HCT116 (cell line): ENCODE measurements around the gene NINJ2. TPM values are rescaled to one million over a fixed set of nuclear protein-coding genes. Genes with fewer than 3 reads are reported as not detected.

Source experiments
- ATAC-seq: fragments of 200-7000 bp; cut with Tn5 transposase; 2 replicates; pipeline ENCODE4 v1.9.1; 2020; ENCODE audit warnings: mild to moderate bottlenecking, moderate library complexity
- BruUV-seq: library from RNA; stranded (reverse); fragments of 400-500 nt; replicated peaks from 2 replicates; lab custom pipeline; 2021; lab: Mats Ljungman, UMichigan
- CTCF ChIA-PET: fragments of 300-600 bp; sonication (Branson Sonifier 250); formaldehyde crosslinking; loops from one replicate; lab custom pipeline; 2021; ENCODE audit warnings: antibody characterized with exemption; lab: Charles Lee
- POLR2A ChIA-PET: fragments of 300-600, 350-600 bp; sonication (Branson Sonifier 250); formaldehyde crosslinking; loops from one replicate; lab custom pipeline; 2021; ENCODE audit warnings: antibody characterized with exemption; lab: Charles Lee
- RAD21 ChIA-PET, 2 experiments: fragments of 300-600 bp; sonication (Branson Sonifier 250); formaldehyde crosslinking; loops; one replicate each; lab custom pipeline; 2023; ENCODE audit warnings: low total read pairs in 2 of 2; ENCODE audit not compliant: uncharacterized antibody in 2 of 2, unreplicated experiment in 2 of 2, low non-redundant PET in 1 of 2; lab: Charles Lee
- DNase-seq: peaks from one replicate; pipeline ENCODE4 v3.0.0-alpha.2; 2010; ENCODE audit warnings: low read depth, low spot score
- H2AFZ ChIP-seq: fragments of 200-600 bp; shearing (Covaris generic), sonication (generic); 2 replicates; pipeline ENCODE4 v1.6.1; 2017; ENCODE audit warnings: low read depth, mixed run types, mixed read lengths, antibody characterized with exemption, low read length; ENCODE audit not compliant: poor library complexity, severe bottlenecking
- H3K27ac ChIP-seq: 2 replicates; pipeline ENCODE4 v1.5.1; 2012; ENCODE audit warnings: low read depth, low read length
- H3K27me3 ChIP-seq: fragments of 200-600 bp; sonication (generic); 2 replicates; pipeline ENCODE4 v1.6.1; 2016; ENCODE audit warnings: mixed run types, low read length, mixed read lengths; ENCODE audit not compliant: insufficient read depth
- H3K36me3 ChIP-seq, 2 experiments: fragments of 200-500 bp in 1 of 2; fragments of 200-600 bp in 1 of 2; sonication (Bioruptor generic) in 1 of 2; sonication (generic) in 1 of 2; 2 replicates each; pipeline versions ENCODE4 v1.5.1 to v1.6.1; 2014 to 2016; ENCODE audit warnings: low read length in 2 of 2, inconsistent platforms in 1 of 2, mixed read lengths in 1 of 2, mixed run types in 1 of 2; ENCODE audit not compliant: insufficient read depth in 2 of 2, control insufficient read depth in 1 of 2
- H3K4me1 ChIP-seq, 2 experiments: fragments of 200-600 bp in 1 of 2; sonication (generic) in 1 of 2; 2 replicates each; pipeline versions ENCODE4 v1.5.1 to v1.6.1; 2012 to 2017; ENCODE audit warnings: low read length in 2 of 2, inconsistent platforms in 1 of 2, mild to moderate bottlenecking in 1 of 2, mixed read lengths in 1 of 2, mixed run types in 1 of 2, moderate library complexity in 1 of 2; ENCODE audit not compliant: insufficient read depth in 2 of 2, control insufficient read depth in 1 of 2
- H3K4me2 ChIP-seq: fragments of 200-600 bp; sonication (generic); 2 replicates; pipeline ENCODE4 v1.6.1; 2017; ENCODE audit warnings: mixed run types, low read length, mixed read lengths
- H3K4me3 ChIP-seq, 2 experiments: fragments of 200-600 bp in 1 of 2; sonication (generic) in 1 of 2; replicated peaks in 1 of 2; 2 replicates each; pipeline ENCODE4 v1.5.1; 2011 to 2016; ENCODE audit warnings: low read length in 2 of 2, control low read depth in 1 of 2, low read depth in 1 of 2, mild to moderate bottlenecking in 1 of 2, mixed read lengths in 1 of 2, mixed run types in 1 of 2
- H3K79me2 ChIP-seq: fragments of 200-600 bp; sonication (generic); 2 replicates; pipeline ENCODE4 v1.6.1; 2017; ENCODE audit warnings: mild to moderate bottlenecking, mixed run types, low read length, moderate library complexity, mixed read lengths; ENCODE audit not compliant: insufficient read depth
- H3K9ac ChIP-seq: fragments of 200-600 bp; sonication (generic); 2 replicates; pipeline ENCODE4 v1.6.1; 2016; ENCODE audit warnings: low read length, mixed read lengths
- H3K9me2 ChIP-seq: fragments of 200-600 bp; sonication (generic), shearing (Covaris generic); 2 replicates; pipeline ENCODE4 v1.6.1; 2017; ENCODE audit warnings: mixed run types, mild to moderate bottlenecking, moderate library complexity; ENCODE audit not compliant: insufficient read depth
- H3K9me3 ChIP-seq, 2 experiments: fragments of 200-500 bp in 1 of 2; fragments of 200-600 bp in 1 of 2; sonication (Bioruptor generic) in 1 of 2; sonication (generic) in 1 of 2; 2 replicates each; pipeline ENCODE4 v1.6.1; 2014 to 2017; ENCODE audit warnings: low read length in 2 of 2, mixed read lengths in 2 of 2, inconsistent platforms in 1 of 2, low read depth in 1 of 2, mild to moderate bottlenecking in 1 of 2, mixed run types in 1 of 2, moderate library complexity in 1 of 2; ENCODE audit not compliant: control insufficient read depth in 1 of 2, insufficient read depth in 1 of 2
- H4K20me1 ChIP-seq: fragments of 200-600 bp; sonication (generic), shearing (Covaris generic); 2 replicates; pipeline ENCODE4 v1.6.1; 2017; ENCODE audit warnings: mixed run types, mild to moderate bottlenecking, moderate library complexity; ENCODE audit not compliant: insufficient read depth
- CEBPB ChIP-seq: IDR thresholded peaks from 2 replicates; pipeline ENCODE4 v1.6.1; 2012; ENCODE audit warnings: low read depth
- EGR1 ChIP-seq: IDR thresholded peaks from 2 replicates; pipeline ENCODE4 v1.6.1; 2012; ENCODE audit warnings: low read depth
- ELF1 ChIP-seq: IDR thresholded peaks from 2 replicates; pipeline ENCODE4 v1.6.1; 2012; ENCODE audit warnings: low read depth, borderline replicate concordance
- FOSL1 ChIP-seq: IDR thresholded peaks from 2 replicates; pipeline ENCODE4 v1.6.1; 2012; ENCODE audit warnings: low read depth
- JUND ChIP-seq: IDR thresholded peaks from 2 replicates; pipeline ENCODE4 v1.6.1; 2012
- POLR2A ChIP-seq: IDR thresholded peaks from 2 replicates; pipeline ENCODE4 v1.7.0; 2011; ENCODE audit warnings: borderline replicate concordance; ENCODE audit not compliant: insufficient read depth, insufficient read length; ENCODE audit errors: extremely low read depth
- POLR2AphosphoS5 ChIP-seq: IDR thresholded peaks from 2 replicates; pipeline ENCODE4 v1.6.1; 2011; ENCODE audit warnings: mild to moderate bottlenecking, low read depth, low read length, moderate library complexity
- RAD21 ChIP-seq: IDR thresholded peaks from 2 replicates; pipeline ENCODE4 v1.6.1; 2012; ENCODE audit warnings: low read depth, mild to moderate bottlenecking
- SRF ChIP-seq: IDR thresholded peaks from 2 replicates; pipeline ENCODE4 v1.6.1; 2012; ENCODE audit warnings: low read depth
- TCF7L2 ChIP-seq: IDR thresholded peaks from 2 replicates; pipeline ENCODE4 v1.7.0; 2011; ENCODE audit warnings: borderline replicate concordance, inconsistent platforms; ENCODE audit not compliant: insufficient read depth, insufficient read length; ENCODE audit errors: extremely low read depth
- ZFX ChIP-seq: fragments of 450-650 bp; IDR thresholded peaks from 2 replicates; pipeline ENCODE4 v1.6.1; 2017
- intact Hi-C: fragments of 100-400 bp; cut with micrococcal nuclease; formaldehyde crosslinking; loops from 2 replicates; pipeline ENCODE4 v1.10.0; 2022
- total RNA-seq: library from RNA; stranded (reverse); gene quantifications from one replicate; pipeline ENCODE4 v1.2.1, GENCODE V29; 2021; ENCODE audit not compliant: unreplicated experiment
- TF ChIP-seq, protein P1 (sequence below): IDR thresholded peaks from 2 replicates; pipeline ENCODE4 v1.6.1; 2011; ENCODE audit warnings: mild to moderate bottlenecking, low read length, moderate library complexity; ENCODE audit not compliant: insufficient replicate concordance; ENCODE audit errors: extremely low read depth
- TF ChIP-seq, protein P2 (sequence below): IDR thresholded peaks from 2 replicates; pipeline ENCODE4 v1.6.1; 2012; ENCODE audit warnings: low read depth
- TF ChIP-seq, protein P3 (sequence below): IDR thresholded peaks from 2 replicates; pipeline ENCODE4 v1.6.1; 2012

NINJ2 gene
- total RNA-seq, 1 experiment from 2014 or later, result not detected

DNA sequence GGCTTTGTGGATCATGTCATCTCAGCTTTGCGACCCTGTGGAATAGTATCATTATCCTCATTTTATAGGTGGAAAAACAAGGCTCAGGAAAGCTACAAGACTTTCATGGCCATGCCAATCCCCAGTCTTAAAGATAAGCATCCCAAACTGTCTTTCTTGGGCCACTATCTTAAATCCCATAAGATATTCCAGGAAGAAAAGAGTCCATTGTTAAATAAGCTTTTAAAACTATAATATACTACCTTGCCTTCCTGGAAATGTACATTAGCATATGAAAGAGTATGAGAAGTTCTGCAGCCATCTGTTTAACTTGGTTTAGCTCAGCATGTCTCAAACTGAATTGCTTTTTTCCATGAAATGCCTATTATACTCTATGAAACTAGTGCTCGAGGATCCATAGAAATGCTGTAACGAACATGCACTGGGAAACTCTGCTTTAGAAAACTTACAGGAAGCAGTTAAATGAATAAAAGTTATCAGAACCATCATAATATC lies 126.4 kb downstream of the NINJ2 start:
- H3K9me2 ChIP-seq, result no peaks in the 10 kb centered on the region
- POLR2A ChIA-PET, result no interaction called here
- no peaks in the 10 kb centered on the region for H3K79me2 ChIP-seq
- H3K4me1 ChIP-seq, result peaks cover 19 to 23% of the 10 kb centered on the region in 2 experiments
- ATAC-seq (no peak), DNase-seq (no peak)
- H3K36me3 ChIP-seq, result no peaks in the 10 kb centered on the region
- no peak for TF ChIP-seq POLR2A
- TF ChIP-seq JUND, result no peak
- no peak for TF ChIP-seq EGR1
- no peak for TF ChIP-seq RAD21
- no peak for TF ChIP-seq POLR2AphosphoS5
- TF ChIP-seq, protein P1, sequence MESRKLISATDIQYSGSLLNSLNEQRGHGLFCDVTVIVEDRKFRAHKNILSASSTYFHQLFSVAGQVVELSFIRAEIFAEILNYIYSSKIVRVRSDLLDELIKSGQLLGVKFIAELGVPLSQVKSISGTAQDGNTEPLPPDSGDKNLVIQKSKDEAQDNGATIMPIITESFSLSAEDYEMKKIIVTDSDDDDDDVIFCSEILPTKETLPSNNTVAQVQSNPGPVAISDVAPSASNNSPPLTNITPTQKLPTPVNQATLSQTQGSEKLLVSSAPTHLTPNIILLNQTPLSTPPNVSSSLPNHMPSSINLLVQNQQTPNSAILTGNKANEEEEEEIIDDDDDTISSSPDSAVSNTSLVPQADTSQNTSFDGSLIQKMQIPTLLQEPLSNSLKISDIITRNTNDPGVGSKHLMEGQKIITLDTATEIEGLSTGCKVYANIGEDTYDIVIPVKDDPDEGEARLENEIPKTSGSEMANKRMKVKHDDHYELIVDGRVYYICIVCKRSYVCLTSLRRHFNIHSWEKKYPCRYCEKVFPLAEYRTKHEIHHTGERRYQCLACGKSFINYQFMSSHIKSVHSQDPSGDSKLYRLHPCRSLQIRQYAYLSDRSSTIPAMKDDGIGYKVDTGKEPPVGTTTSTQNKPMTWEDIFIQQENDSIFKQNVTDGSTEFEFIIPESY, result no peak
- no peak for TF ChIP-seq CEBPB
- no peak overlapping the region for H3K9ac ChIP-seq
- intact Hi-C loops, result no loop called here
- CTCF ChIA-PET, result no interaction called here
- no peaks in the 10 kb centered on the region for H4K20me1 ChIP-seq
- H3K9me3 ChIP-seq, result peaks cover 0 to 4% of the 10 kb centered on the region in 2 experiments; a peak in 2 of 4 replicates
- H2AFZ ChIP-seq, result no peak overlapping the region
- no peak overlapping the region for H3K4me2 ChIP-seq
- no peaks in the 10 kb centered on the region for H3K27me3 ChIP-seq
- no peak overlapping the region for H3K27ac ChIP-seq
- H3K4me3 ChIP-seq, result no peak overlapping the region
- RAD21 ChIA-PET, result no interaction called here
- no TSS peak for BruUV-seq

DNA sequence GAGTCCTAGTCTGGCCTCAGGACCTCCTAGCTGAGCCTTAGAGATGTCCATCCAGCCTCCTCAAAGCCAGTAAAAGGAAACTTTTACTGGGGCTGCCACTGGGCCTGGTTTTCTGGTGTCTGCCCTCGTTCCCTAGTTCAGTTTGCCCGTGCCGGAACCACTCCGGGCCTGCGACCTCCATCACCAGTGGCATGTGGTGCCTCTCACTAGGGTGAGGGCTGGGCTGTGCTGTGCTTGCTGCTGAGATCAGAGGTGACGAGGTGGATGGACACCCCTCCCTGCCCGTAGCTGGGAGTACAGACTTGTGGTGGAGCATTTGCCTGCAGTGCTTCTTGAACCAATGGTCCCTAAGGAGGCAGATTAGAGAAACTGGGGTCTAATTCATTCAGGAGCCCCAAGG lies 127.8 kb downstream of the NINJ2 start:
- ATAC-seq (no peak), DNase-seq (no peak)
- no peak overlapping the region for H3K4me2 ChIP-seq
- no peak overlapping the region for H3K9ac ChIP-seq
- H3K27me3 ChIP-seq, result no peaks in the 10 kb centered on the region
- H3K79me2 ChIP-seq, result no peaks in the 10 kb centered on the region
- BruUV-seq, result no TSS peak
- RAD21 ChIA-PET, result no interaction called here
- CTCF ChIA-PET, result no interaction called here
- no peak overlapping the region for H3K4me3 ChIP-seq
- TF ChIP-seq ELF1 (no peak), CEBPB (no peak), POLR2A (no peak), TCF7L2 (no peak), SRF (no peak), RAD21 (no peak), FOSL1 (no peak), ZFX (no peak)
- TF ChIP-seq, protein P2, sequence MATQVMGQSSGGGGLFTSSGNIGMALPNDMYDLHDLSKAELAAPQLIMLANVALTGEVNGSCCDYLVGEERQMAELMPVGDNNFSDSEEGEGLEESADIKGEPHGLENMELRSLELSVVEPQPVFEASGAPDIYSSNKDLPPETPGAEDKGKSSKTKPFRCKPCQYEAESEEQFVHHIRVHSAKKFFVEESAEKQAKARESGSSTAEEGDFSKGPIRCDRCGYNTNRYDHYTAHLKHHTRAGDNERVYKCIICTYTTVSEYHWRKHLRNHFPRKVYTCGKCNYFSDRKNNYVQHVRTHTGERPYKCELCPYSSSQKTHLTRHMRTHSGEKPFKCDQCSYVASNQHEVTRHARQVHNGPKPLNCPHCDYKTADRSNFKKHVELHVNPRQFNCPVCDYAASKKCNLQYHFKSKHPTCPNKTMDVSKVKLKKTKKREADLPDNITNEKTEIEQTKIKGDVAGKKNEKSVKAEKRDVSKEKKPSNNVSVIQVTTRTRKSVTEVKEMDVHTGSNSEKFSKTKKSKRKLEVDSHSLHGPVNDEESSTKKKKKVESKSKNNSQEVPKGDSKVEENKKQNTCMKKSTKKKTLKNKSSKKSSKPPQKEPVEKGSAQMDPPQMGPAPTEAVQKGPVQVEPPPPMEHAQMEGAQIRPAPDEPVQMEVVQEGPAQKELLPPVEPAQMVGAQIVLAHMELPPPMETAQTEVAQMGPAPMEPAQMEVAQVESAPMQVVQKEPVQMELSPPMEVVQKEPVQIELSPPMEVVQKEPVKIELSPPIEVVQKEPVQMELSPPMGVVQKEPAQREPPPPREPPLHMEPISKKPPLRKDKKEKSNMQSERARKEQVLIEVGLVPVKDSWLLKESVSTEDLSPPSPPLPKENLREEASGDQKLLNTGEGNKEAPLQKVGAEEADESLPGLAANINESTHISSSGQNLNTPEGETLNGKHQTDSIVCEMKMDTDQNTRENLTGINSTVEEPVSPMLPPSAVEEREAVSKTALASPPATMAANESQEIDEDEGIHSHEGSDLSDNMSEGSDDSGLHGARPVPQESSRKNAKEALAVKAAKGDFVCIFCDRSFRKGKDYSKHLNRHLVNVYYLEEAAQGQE, result no peak
- TF ChIP-seq, protein P3, sequence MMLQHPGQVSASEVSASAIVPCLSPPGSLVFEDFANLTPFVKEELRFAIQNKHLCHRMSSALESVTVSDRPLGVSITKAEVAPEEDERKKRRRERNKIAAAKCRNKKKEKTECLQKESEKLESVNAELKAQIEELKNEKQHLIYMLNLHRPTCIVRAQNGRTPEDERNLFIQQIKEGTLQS, result no peak
- H2AFZ ChIP-seq, result no peak overlapping the region
- H3K9me2 ChIP-seq, result no peaks in the 10 kb centered on the region
- H4K20me1 ChIP-seq, result no peaks in the 10 kb centered on the region
- peaks cover 4 to 5% of the 10 kb centered on the region in 2 experiments; a peak in 2 of 4 replicates for H3K9me3 ChIP-seq
- peaks cover 19 to 23% of the 10 kb centered on the region in 2 experiments for H3K4me1 ChIP-seq
- H3K27ac ChIP-seq, result no peak overlapping the region
- H3K36me3 ChIP-seq, result no peaks in the 10 kb centered on the region
- POLR2A ChIA-PET, result no interaction called here
- intact Hi-C loops, result no loop called here
